HG02943 (cell line): ENCODE results near the gene KPNA4.
A peak's percentile ranks its signal among the peaks of the same experiment; 100 is the strongest.
"Not testable (repeated sequence)": the region's sequence is repeated elsewhere in the genome, so short reads cannot be mapped to it uniquely, and the experiment has no call there.

Experiments used
- ATAC-seq: cut with Tn5 transposase; IDR thresholded peaks from one replicate; pipeline ENCODE4 v1.9.1; 2021; ENCODE audit warnings: mild to moderate bottlenecking, low read depth, moderate library complexity; ENCODE audit not compliant: unreplicated experiment

KPNA4 gene

GRCh38 chr3:160573955-160574525, 8.7 kb upstream of the KPNA4 start:
- not testable (repeated sequence) for ATAC-seq

- no peak for ATAC-seq
These were observed 4.7 kb upstream of the KPNA4 start for GRCh38 chr3:160569894-160570652.

GRCh38 chr3:160568989-160569388, 3.6 kb upstream of the KPNA4 start:
- no peak for ATAC-seq

DNA sequence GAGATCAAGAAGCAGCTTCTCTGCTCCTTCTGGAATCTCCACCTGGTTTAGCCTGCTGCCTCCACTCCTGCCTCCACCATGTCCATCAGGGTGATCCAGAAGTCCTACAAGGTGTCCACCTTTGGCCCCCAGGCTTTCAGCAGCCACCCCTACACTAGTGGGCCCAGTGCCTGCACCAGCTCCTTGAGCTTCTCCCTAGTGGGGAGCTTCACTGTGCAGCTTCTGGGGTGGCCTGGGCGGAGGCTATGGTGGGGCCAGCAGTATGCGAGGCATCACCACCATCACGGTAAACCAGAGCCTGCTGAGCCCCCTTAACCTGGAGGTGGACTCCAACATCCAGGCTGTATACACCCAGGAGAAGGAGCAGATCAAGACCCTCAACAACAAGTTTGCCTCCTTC, 2.4 kb upstream of the KPNA4 start:
- ATAC-seq = no peak

DNA sequence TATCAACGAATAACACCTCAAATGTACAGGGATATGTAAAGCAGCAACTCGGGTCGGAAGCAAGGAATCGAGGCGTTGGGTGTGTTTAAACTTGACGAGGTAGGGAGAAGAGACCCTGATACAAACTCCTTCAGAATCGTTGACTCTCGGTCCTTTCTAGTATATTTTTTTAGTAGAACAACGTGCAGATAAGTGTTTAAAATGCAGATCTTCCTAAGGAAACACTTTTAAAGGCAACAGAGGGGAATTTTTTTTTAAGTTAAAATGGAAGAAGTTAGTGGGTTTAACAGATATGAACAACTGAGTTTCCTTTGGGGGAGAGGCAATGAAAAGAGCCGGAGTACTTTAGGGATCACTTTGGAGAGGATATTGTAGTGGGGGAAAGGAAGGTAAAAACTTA, 1.1 kb upstream of the KPNA4 start:
- ATAC-seq = no peak

DNA sequence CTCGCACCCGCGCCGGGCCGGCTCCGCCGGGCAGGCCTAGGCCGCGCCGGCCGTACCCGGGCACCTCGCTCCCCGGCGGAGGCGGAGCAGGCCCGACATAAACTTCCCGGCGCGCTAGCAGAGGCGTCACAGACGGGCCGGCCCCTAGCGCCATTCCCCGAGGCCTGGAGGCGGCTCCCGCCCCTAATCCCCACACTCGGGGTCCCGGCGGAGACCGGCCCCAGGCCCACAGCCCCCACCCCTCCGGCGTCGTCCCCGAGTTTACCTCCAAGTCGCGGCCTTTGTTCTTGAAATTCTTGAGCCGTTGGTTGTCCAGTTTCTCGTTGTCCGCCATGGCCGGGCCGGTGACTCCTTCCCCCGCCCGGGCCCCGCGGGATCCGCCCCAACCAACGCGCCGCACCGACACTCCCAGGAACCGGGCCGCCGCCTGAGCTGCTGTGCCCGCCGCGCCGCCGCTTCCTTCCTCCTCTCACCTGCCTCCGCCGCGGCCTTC, 376 bp downstream of the KPNA4 start:
- peak; percentile 46 for ATAC-seq

DNA sequence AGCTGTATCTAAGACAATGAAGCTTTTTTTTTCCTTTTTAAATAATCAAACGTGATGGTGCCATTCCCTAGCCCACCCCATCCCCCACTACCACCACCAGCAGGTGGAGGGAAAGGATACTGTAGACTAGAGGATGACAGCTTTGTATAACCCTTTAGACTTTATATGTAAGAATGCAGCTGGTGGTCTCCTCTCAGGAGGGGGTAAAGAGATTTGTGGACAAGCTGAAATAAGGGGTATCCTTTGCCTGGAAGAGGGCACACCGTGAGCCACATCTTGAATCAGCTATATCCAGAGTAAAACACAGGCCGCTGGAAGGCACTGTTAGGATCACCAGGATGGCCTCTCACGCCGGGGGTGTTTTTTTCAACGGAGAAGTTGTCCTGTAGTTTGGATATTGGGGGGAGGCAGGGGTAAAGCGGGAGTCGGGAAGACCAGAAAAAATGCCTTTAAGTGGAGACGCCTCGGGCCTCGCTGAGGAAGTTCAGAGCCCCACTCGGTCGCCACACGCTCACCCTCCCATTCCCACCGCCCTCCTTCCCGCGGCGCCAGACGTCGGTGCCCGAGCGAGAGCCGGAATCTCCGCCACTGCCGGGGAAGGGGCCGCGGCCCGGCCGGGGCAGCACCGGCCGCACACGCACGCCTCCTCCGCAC, 986 bp downstream of the KPNA4 start:
- no peak for ATAC-seq

DNA sequence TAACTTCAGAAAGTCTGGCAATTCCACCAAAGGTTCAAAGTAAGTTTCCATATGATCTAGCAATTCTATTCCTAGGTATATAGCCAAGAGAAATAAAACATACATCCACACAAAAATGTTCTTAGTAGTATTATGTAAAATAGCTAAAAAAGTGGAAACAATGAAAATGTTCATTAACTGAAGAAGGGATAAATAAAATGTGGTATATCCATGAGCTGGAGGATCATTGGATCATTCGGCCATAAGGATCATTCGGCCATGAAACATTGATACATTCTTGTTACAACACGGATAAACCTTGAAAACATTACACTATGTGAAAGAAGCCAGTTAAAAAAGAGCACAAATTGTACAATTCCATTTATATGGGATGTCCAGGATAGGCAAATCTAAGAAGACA, 2.4 kb downstream of the KPNA4 start:
- ATAC-seq = no peak

DNA sequence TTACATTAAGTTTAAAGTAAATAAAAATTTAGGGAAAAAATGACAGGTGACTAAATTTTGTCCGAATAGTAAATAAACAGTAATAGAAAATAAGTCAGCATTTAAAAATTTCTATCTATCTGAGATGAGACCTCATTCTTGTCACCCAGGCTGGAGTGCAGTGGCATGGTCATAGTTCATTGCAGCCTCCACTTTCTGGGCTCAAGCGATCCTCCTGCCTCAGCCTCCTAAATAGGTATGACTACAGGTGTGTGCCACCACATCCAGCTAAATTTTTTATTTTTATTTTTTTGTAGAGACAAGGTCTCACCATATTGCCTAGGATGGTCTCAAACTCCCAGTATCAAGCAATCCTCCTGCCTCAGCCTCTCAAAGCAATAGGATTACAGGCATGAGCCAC, 7.8 kb downstream of the KPNA4 start:
- ATAC-seq = no peak

DNA sequence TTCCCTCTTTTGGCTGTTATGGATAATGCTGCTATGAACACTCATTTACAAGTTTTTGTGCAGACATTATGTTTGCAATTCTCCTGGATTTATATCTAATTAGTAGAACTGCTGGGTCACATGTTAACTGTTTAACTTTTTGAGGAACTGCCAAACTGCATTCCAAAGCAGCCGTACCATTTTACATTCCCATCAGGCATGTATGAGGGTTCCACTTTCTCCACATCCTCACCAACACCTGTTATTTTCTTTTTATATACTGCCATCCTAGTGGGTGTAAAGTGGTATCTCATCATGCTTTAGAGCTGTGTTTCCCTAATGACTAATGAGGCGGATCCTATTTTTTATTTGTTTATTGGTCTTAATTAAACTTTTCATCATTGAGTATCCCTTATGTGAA, 9.2 kb downstream of the KPNA4 start:
- ATAC-seq = no peak

DNA sequence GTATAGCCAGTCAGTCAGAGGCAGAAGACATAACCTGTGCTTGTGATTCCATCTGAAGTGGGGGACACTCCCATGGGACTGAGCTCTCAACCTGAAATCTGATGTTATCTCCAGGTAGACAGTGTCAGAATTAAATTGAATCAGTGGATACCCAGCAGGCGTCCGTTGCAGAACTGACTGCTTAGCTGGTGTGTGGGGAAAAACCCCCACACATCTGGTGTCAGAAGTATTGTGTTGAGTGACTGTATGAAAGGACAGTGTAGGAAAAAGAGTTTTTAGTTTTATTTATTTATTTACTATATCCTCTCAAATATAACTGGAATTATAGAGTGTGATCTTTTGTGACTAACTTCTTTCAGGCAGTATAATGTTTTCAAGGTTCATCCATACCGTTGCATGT, 10.4 kb downstream of the KPNA4 start:
- ATAC-seq = no peak

GRCh38 chr3:160553827-160554226, 11.5 kb downstream of the KPNA4 start:
- no peak for ATAC-seq

GRCh38 chr3:160546727-160547126, 18.6 kb downstream of the KPNA4 start:
- ATAC-seq = no peak

DNA sequence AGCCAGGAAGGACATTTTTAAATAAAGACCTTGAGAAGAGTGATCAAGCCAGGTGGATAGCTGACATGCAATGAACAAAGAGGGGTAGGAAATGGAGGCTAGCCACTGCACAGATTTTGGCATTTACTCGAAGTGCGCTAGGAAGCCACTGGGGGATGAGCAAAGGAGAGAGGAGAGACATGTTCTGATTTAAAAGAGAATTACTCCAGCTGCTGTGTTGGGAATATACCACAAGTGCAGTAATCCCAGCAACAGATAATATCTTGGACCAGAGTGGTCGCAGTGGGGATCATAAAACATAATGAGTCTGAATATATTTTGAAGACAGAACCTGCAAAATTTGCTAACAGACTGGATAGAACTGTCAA, 19.9 kb downstream of the KPNA4 start:
- ATAC-seq = no peak

- ATAC-seq = no peak
These were observed 20.4 kb downstream of the KPNA4 start for GRCh38 chr3:160544844-160545503.

DNA sequence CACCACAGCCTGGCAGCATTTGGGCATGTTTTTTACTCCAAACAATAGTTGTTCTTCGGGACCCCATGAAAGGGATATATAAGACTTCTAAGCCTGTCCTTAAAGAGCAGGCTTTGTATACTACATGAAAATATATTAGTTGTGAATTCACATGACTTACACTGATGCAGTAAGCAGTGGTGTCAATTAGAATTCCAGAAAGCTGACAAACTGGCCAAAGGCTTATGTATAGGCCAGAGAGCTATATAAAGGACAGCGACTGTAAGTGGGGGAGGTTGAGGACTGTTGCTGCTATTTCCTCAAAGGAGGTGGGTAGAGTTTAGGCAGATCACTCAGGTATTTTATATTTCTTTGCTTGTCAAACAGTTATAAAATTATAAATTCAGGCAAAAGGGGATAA, 24.8 kb downstream of the KPNA4 start:
- no peak for ATAC-seq

DNA sequence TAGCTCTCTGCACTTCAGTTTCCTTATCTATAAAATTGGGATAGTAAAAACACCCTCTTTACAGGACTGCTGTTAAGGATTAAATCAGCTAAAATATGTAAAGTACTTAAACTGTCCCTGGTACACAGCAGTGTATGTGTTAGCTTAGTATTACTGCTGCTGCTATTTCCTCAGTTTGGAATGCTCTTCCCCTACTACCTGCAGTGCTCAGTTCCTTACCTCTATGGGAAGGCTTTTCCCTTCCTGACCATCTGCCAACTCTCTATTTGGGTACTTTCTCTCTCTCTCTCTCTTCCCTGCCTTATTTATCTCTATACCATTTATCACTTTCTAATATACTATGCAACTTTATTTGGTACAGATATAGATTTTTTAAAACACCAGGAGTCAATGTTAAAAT, 26.5 kb downstream of the KPNA4 start:
- no peak for ATAC-seq

GRCh38 chr3:160537729-160538128, 27.6 kb downstream of the KPNA4 start:
- ATAC-seq = no peak

- ATAC-seq = no peak
These were observed 33.0 kb downstream of the KPNA4 start for GRCh38 chr3:160532371-160532770.

DNA sequence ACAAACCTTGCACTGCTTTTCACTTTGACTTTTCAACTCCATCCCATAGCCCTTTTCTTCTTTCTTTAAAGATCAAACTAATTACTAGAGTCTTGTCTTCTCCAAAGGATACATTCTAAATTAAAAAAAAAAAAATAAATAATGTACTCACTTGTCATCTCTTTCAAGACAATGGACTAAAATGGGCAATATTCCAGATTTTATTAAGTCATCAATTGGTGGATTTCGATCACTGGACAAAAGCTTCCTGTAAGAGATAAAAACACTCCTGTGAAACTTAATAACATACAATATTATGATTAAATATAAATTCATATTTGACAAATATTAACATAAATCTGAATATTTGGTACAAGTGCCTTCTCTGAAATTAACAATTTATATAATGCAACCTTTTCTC, 34.1 kb downstream of the KPNA4 start:
- no peak for ATAC-seq

DNA sequence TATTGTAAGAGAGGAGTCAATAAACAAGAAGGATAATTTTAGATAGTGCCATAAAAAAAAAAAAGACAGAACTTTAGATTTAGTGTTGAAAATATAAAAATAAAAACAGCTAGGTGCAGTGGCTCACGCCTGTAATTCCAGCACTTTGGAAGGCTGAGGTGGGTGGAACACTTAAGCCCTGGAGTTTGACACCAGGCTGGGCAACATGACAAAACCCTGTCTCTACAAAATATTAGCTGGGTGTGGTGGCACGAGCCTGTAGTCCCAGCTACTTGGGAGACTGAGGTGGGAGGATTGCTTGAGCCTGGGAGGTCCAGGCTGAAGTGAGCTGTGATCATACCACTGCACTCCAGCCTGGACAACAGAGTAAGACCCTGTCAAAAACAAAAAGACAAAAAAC, 49.0 kb downstream of the KPNA4 start:
- not testable (repeated sequence) for ATAC-seq
